Measurements from ENCODE around the gene RGPD5. TPM values are rescaled to one million over a fixed set of nuclear protein-coding genes. Genes with fewer than 3 reads are reported as not detected.
A peak's percentile ranks its signal among the peaks of the same experiment; 100 is the strongest.
"Not testable (repeated sequence)": the region's sequence is repeated elsewhere in the genome, so short reads cannot be mapped to it uniquely, and the experiment has no call there.

The RGPD5 gene
- total RNA-seq, 4 donors from 2014 or later, result 7.7 to 41.5 (median 11.5) TPM

- H3K27ac ChIP-seq; DNase-seq; ATAC-seq; H3K36me3 ChIP-seq; H3K4me3 ChIP-seq; H3K4me1 ChIP-seq; H3K27me3 ChIP-seq; intact Hi-C loops (cut with DNase I; ENCODE audit: low total_unique reads); H3K9me3 ChIP-seq; in situ Hi-C loops (cut with MboI; ENCODE audit: low sequenced_read_pairs in 4 of 4): not testable (repeated sequence)
These were observed 11.6 kb upstream of the RGPD5 start for GRCh38 chr2:109782446-109782993.

- ATAC-seq; H3K9me3 ChIP-seq; H3K27me3 ChIP-seq; H3K4me3 ChIP-seq; H3K36me3 ChIP-seq; in situ Hi-C loops (cut with MboI; ENCODE audit: low sequenced_read_pairs in 4 of 4); DNase-seq; intact Hi-C loops (cut with DNase I; ENCODE audit: low total_unique reads); H3K27ac ChIP-seq; H3K4me1 ChIP-seq: not testable (repeated sequence)
These were observed 2.4 kb upstream of the RGPD5 start for GRCh38 chr2:109791530-109792279.

- ATAC-seq, result peak; percentile 59 to 67
- H3K27ac ChIP-seq; in situ Hi-C loops (cut with MboI; ENCODE audit: low sequenced_read_pairs in 4 of 4); H3K36me3 ChIP-seq; H3K27me3 ChIP-seq; intact Hi-C loops (cut with DNase I; ENCODE audit: low total_unique reads); H3K9me3 ChIP-seq; DNase-seq; H3K4me1 ChIP-seq; H3K4me3 ChIP-seq: not testable (repeated sequence)
These were observed 1.4 kb upstream of the RGPD5 start for GRCh38 chr2:109792659-109793058.

GRCh38 chr2:109871129-109871751, 77.1 kb downstream of the RGPD5 start:
- H3K36me3 ChIP-seq; DNase-seq; H3K27me3 ChIP-seq; H3K4me1 ChIP-seq; H3K9me3 ChIP-seq; H3K4me3 ChIP-seq; intact Hi-C loops (cut with DNase I; ENCODE audit: low total_unique reads); in situ Hi-C loops (cut with MboI; ENCODE audit: low sequenced_read_pairs in 4 of 4); H3K27ac ChIP-seq: not testable (repeated sequence)
- peak in 1 of 2 donors; percentile 56 for ATAC-seq

GRCh38 chr2:109876625-109877024, 82.5 kb downstream of the RGPD5 start:
- H3K4me3 ChIP-seq; H3K9me3 ChIP-seq; H3K27ac ChIP-seq; ATAC-seq; DNase-seq; H3K36me3 ChIP-seq; H3K4me1 ChIP-seq; in situ Hi-C loops (cut with MboI; ENCODE audit: low sequenced_read_pairs in 4 of 4); intact Hi-C loops (cut with DNase I; ENCODE audit: low total_unique reads); H3K27me3 ChIP-seq: not testable (repeated sequence)

- ATAC-seq; in situ Hi-C loops (cut with MboI; ENCODE audit: low sequenced_read_pairs in 4 of 4); H3K9me3 ChIP-seq; H3K4me1 ChIP-seq; H3K4me3 ChIP-seq; H3K36me3 ChIP-seq; H3K27ac ChIP-seq; DNase-seq; H3K27me3 ChIP-seq; intact Hi-C loops (cut with DNase I; ENCODE audit: low total_unique reads): not testable (repeated sequence)
These were observed 88.0 kb downstream of the RGPD5 start for GRCh38 chr2:109882112-109882511.

- H3K9me3 ChIP-seq; H3K36me3 ChIP-seq; ATAC-seq; H3K27me3 ChIP-seq; H3K27ac ChIP-seq; intact Hi-C loops (cut with DNase I; ENCODE audit: low total_unique reads); H3K4me3 ChIP-seq; DNase-seq; in situ Hi-C loops (cut with MboI; ENCODE audit: low sequenced_read_pairs in 4 of 4); H3K4me1 ChIP-seq: not testable (repeated sequence)
These were observed 94.3 kb downstream of the RGPD5 start for GRCh38 chr2:109888414-109888813.

GRCh38 chr2:109889909-109890308, 95.8 kb downstream of the RGPD5 start:
- H3K27ac ChIP-seq; H3K9me3 ChIP-seq; in situ Hi-C loops (cut with MboI; ENCODE audit: low sequenced_read_pairs in 4 of 4); intact Hi-C loops (cut with DNase I; ENCODE audit: low total_unique reads); H3K4me3 ChIP-seq; DNase-seq; H3K36me3 ChIP-seq; H3K4me1 ChIP-seq; H3K27me3 ChIP-seq: not testable (repeated sequence)
- peak in 1 of 2 donors; percentile 36 for ATAC-seq

GRCh38 chr2:109891024-109891423, 96.9 kb downstream of the RGPD5 start:
- ATAC-seq; H3K27ac ChIP-seq; DNase-seq; H3K36me3 ChIP-seq; H3K4me1 ChIP-seq; H3K4me3 ChIP-seq; H3K27me3 ChIP-seq; H3K9me3 ChIP-seq; intact Hi-C loops (cut with DNase I; ENCODE audit: low total_unique reads); in situ Hi-C loops (cut with MboI; ENCODE audit: low sequenced_read_pairs in 4 of 4): not testable (repeated sequence)

- H3K36me3 ChIP-seq; H3K4me3 ChIP-seq; ATAC-seq; intact Hi-C loops (cut with DNase I; ENCODE audit: low total_unique reads); H3K4me1 ChIP-seq; H3K27ac ChIP-seq; DNase-seq; in situ Hi-C loops (cut with MboI; ENCODE audit: low sequenced_read_pairs in 4 of 4); H3K9me3 ChIP-seq; H3K27me3 ChIP-seq: not testable (repeated sequence)
These were observed 99.6 kb downstream of the RGPD5 start for GRCh38 chr2:109893736-109894135.

GRCh38 chr2:109894141-109894540, 100.0 kb downstream of the RGPD5 start:
- H3K4me3 ChIP-seq; intact Hi-C loops (cut with DNase I; ENCODE audit: low total_unique reads); H3K27ac ChIP-seq; H3K36me3 ChIP-seq; DNase-seq; H3K27me3 ChIP-seq; in situ Hi-C loops (cut with MboI; ENCODE audit: low sequenced_read_pairs in 4 of 4); H3K9me3 ChIP-seq; ATAC-seq; H3K4me1 ChIP-seq: not testable (repeated sequence)

All from gastrocnemius medialis (tissue), 4 donors.